Measurements from ENCODE around the gene KMT2B.

Gene KMT2B

DNA sequence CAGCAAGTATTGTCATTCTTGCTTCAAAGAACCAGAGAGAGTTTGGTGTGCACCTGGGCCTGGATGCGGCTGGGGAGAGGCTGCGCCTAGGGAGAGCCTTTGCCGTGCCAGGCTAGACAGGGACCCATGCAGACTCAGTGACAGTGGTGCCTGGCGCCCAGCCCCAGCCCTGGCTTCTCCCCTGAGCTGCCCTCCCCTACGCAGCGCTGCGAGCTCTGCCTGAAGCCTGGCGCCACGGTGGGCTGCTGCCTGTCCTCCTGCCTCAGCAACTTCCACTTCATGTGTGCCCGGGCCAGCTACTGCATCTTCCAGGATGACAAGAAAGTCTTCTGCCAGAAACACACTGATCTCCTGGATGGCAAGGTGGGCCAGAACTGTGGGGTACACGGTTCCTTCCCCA lies 12.0 kb downstream of the KMT2B start:
- no peak overlapping the region for H3K4me3 ChIP-seq (ENCODE audit: low read depth, low read length)
- TF ChIP-seq CTCF (IDR thresholded peaks at IDR 0.05; ENCODE audit: low read depth, low read length), result no peak

DNA sequence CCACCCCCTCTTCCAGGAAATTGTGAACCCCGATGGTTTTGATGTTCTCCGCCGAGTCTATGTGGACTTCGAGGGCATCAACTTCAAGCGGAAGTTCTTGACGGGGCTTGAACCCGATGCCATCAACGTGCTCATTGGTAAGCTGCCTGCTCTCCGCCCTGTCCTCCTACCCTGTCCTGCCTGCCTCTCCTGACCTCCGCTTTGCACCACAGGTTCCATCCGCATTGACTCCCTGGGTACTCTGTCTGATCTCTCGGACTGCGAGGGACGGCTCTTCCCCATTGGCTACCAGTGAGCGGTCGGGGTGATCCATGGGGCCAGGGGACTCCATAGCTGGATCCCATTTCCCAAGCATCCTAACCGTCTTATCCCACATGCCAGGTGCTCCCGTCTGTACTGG lies 12.5 kb downstream of the KMT2B start:
- no peak overlapping the region for H3K4me3 ChIP-seq (ENCODE audit: low read depth, low read length)
- TF ChIP-seq CTCF (IDR thresholded peaks at IDR 0.05; ENCODE audit: low read depth, low read length), result no peak

GRCh38 chr19:35731353-35731752 lies 13.6 kb downstream of the KMT2B start:
- no peak overlapping the region for H3K4me3 ChIP-seq (ENCODE audit: low read depth, low read length)

DNA sequence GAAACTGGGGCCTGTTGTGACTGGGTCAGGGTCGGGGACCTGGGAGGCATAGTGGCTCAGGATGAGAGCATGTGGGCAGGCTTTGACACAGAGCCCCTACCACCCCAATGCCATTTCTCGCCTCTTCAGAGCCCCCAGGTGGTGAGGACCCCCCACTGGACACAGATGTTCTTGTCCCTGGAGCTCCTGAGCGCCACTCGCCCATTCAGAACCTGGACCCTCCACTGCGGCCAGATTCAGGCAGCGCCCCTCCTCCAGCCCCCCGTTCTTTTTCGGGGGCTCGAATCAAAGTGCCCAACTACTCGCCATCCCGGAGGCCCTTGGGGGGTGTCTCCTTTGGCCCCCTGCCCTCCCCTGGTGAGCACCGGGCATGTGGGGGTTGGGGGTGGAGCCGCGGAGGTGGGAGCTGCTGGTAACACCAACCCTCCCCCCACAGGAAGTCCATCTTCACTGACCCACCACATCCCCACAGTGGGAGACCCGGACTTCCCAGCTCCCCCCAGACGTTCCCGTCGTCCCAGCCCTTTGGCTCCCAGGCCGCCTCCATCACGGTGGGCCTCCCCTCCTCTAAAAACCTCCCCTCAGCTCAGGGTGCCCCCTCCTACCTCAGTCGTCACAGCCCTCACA lies 14.1 kb downstream of the KMT2B start:
- TF ChIP-seq CTCF (IDR thresholded peaks at IDR 0.05; ENCODE audit: low read depth, low read length), result no peak
- no peak overlapping the region for H3K4me3 ChIP-seq (ENCODE audit: low read depth, low read length)

More at GRCh38 chr19:35731353-35731752, 13.6 kb downstream of the KMT2B start:
- TF ChIP-seq CTCF (IDR thresholded peaks at IDR 0.05; ENCODE audit: low read depth, low read length), result no peak

- no peak overlapping the region for H3K4me3 ChIP-seq (ENCODE audit: low read depth, low read length)
- TF ChIP-seq CTCF (IDR thresholded peaks at IDR 0.05; ENCODE audit: low read depth, low read length), result no peak
These were observed 14.9 kb downstream of the KMT2B start for GRCh38 chr19:35732540-35733179.

- H3K4me3 ChIP-seq (ENCODE audit: low read depth, low read length), result no peak overlapping the region
- no peak for TF ChIP-seq CTCF (IDR thresholded peaks at IDR 0.05; ENCODE audit: low read depth, low read length)
These were observed 15.7 kb downstream of the KMT2B start for GRCh38 chr19:35733180-35734125.

Data from WI38 (cell line).